MM.1S (cell line): Measurements from ENCODE around the gene KIF21B.

Source experiments
- EZH2 ChIP-seq: fragments of 300-600 bp; sonication (generic); optimal IDR thresholded peaks from 2 replicates; pipeline ENCODE3; 2017; ENCODE audit warnings: low read depth, mild to moderate bottlenecking, antibody characterized with exemption, low read length, mixed read lengths
- EZH2phosphoT487 ChIP-seq: fragments of 300-600 bp; sonication (generic); IDR thresholded peaks from 2 replicates; pipeline ENCODE4 v1.6.1; 2018; ENCODE audit warnings: antibody characterized with exemption, low read length
- TF ChIP-seq, protein P1 (sequence below): fragments of 300-600 bp; sonication (generic); IDR thresholded peaks from 2 replicates; pipeline ENCODE4 v1.5.1; 2016; ENCODE audit warnings: antibody characterized with exemption, low read length, mixed read lengths

DNA sequence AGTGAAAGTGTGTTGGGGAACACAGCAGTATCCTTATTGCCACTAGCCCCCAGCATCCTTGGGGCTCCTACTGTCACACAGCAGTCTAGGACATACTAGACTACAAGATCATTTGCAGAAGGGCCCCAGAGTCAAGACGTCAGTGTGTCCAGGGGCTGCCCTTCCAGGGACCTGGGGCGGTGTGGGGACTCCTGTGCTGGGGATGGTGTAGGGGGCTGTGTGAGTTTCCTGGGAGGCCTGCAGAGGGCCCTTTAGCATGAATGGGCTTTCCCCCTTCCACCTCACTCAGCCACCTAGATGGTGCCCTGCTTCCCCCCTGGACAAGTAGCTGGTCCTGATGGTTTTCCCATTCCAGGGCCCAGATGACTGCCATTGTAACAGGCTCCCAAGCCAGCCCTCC, 17.5 kb upstream of the KIF21B start:
- TF ChIP-seq, protein P1, sequence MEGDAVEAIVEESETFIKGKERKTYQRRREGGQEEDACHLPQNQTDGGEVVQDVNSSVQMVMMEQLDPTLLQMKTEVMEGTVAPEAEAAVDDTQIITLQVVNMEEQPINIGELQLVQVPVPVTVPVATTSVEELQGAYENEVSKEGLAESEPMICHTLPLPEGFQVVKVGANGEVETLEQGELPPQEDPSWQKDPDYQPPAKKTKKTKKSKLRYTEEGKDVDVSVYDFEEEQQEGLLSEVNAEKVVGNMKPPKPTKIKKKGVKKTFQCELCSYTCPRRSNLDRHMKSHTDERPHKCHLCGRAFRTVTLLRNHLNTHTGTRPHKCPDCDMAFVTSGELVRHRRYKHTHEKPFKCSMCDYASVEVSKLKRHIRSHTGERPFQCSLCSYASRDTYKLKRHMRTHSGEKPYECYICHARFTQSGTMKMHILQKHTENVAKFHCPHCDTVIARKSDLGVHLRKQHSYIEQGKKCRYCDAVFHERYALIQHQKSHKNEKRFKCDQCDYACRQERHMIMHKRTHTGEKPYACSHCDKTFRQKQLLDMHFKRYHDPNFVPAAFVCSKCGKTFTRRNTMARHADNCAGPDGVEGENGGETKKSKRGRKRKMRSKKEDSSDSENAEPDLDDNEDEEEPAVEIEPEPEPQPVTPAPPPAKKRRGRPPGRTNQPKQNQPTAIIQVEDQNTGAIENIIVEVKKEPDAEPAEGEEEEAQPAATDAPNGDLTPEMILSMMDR, result no peak
- no peak for TF ChIP-seq EZH2
- TF ChIP-seq EZH2phosphoT487, result no peak
